NCI-H748 treated with DMSO at 0.1 percent for 48 hours (cell line): ENCODE results near the gene TMEM256.

ENCODE experiments used
- DNase-seq: peaks from one replicate; lab custom pipeline; 2025; lab: John Stamatoyannopoulos, UW

Gene TMEM256

DNA sequence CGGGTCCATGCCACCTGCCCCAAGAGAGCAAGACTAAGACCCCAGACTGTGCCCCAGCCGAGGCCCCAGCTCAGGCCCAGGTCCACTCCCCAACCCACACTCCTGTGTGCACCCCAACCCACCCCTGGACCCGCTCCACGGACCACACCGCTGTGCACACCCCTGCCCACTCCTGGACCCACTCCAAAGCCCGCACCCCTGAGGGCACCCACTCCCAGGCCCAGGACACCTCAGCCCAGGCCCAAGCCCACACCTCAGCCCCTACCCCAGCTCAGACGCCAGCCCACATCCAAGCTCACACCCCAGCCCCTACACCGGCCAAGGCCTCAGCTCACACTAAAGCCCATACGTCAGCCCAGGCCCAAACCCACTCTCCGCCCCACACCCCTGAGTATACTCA is 25.8 kb upstream of the TMEM256 start:
- DNase-seq: no peak

DNA sequence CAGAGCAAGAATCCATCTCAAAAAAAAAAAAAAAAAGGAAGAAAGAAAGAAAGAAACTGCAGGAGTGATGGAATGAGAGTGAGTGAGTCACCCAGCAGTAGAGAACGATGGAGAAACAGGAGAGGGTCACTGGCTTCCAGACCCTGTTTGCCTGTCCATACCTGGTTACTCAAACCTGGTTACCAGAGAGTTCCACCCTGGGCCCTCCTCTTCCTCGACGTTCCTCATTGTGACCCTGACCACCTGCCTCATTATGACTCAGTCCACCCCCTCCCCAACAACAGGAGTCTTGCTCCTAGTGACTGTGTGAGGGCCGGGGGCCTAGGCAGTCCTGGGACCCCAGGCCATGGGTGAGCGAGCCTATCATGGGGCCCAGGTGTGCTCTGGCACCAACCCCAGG is 24.7 kb upstream of the TMEM256 start, which contains the start of gene SPEM3:
TSS of gene SPEM3 (plus strand) at position 301 of the 400 bp plus-strand sequence. CDS start at position 347, 46 bp downstream.
- no peak for DNase-seq

DNA sequence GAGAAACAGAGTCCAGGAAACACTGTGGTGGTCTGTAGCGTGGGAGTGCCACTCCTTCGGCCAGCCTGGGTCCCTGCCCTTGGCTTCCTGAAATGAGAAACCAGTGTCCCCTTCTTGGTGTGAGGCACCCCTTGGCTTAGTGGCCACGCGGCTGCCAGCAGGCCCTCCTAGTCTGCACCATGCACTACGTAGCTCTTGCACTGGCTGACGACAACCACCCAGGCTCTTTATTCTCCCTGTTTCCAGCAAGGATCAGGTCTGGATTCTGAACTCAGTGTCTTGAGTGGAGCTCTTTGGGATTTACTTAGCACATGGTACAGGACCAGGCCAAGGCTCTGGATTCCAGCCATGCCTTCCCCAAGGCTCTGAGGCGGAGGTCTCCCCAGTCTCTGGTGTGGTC is 23.7 kb upstream of the TMEM256 start:
- DNase-seq: no peak

- no peak for DNase-seq
Observed at GRCh38 chr17:7426896-7427489, 23.1 kb upstream of the TMEM256 start.

DNA sequence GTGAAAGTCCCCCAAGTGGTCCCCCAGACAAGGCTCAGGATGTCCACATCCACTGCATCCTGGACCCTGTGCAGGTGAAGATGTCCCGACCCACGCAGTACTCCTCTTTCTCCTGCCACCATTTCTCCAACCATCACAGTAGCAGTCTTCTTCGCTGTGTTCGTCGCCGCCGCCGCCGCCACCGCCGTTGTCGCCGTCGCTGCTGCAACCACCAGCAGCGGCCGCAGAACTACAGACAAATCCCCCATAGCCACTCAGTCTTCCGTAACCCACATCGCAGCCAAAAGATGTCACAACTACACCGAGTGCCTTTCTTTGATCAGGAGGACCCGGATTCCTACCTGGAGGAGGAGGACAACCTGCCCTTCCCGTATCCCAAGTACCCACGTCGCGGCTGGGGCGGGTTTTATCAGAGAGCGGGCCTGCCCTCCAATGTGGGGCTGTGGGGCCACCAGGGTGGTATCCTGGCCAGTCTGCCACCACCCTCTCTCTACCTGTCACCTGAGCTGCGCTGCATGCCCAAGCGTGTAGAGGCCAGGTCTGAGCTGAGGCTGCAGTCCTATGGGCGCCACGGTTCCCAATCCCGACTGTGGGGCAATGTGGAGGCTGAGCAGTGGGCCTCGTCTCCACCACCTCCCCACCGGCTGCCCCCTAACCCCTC is 22.4 kb upstream of the TMEM256 start:
- no peak for DNase-seq

- DNase-seq: no peak
Observed at GRCh38 chr17:7425756-7426155, 21.9 kb upstream of the TMEM256 start.

- DNase-seq: no peak
Observed at GRCh38 chr17:7425316-7425715, 21.4 kb upstream of the TMEM256 start, which contains the start of gene SPEM2. TSS of gene SPEM2 (plus strand) at chr17:7425616. CDS start at chr17:7425689, 73 bp downstream.

GRCh38 chr17:7423679-7424078 is 19.8 kb upstream of the TMEM256 start:
- DNase-seq: no peak

DNA sequence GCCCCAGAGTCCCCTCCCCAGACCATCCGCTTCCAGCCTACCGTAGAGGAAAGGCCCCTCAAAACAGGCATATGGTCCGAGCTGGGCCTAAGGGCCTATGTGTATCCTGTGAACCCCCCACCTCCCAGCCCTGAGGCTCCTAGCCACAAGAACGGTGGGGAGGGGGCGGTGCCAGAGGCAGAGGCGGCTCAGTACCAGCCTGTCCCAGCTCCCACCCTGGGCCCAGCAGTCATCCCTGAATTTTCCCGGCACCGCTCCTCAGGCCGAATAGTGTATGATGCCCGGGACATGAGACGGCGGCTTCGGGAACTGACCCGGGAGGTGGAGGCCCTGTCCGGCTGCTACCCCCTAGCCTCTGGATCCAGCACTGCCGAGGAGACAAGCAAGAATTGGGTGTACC is 17.3 kb upstream of the TMEM256 start:
- no peak for DNase-seq

GRCh38 chr17:7419819-7420610 is 16.1 kb upstream of the TMEM256 start, which contains the start of gene SPEM1:
TSS of gene SPEM1 (plus strand) at chr17:7420324. CDS start at chr17:7420385, 61 bp downstream.
- DNase-seq: no peak

DNA sequence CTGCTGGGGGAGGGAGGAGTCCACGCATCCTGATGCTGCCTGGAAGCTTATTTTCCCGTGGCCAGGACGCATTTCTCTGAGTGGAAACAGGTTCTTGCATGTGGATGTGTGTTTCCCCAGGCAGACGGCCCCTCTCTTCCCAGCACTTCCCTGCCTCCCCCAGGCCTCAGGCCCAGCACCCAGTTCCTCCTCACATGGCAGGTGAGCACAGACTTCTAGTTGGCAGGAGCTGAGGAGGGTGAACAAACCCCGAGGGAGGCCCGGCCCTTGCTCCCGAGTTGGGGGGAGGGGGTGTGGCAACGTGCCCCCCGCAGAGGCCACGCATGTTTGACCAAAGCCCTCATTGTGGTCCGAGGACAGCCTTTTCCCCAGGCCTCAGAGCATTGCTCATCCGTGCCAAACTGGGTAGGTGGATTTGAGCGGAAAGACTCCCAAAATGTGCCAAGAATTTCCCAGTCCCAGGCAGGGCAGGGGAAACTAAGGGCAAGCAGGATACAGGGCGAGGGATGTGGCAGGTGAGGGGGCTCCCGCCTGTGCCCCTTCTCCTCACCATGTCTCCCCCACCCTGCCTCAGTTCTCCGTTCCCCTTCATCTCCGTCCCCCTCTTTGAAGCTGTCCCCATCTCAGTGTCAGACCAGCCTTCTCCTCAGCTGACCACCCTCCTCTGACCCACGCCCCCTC is 14.7 kb upstream of the TMEM256 start:
- no peak for DNase-seq

- DNase-seq: no peak
Observed at GRCh38 chr17:7417056-7417655, 13.3 kb upstream of the TMEM256 start.

GRCh38 chr17:7416323-7416722 is 12.4 kb upstream of the TMEM256 start:
- DNase-seq: no peak

DNA sequence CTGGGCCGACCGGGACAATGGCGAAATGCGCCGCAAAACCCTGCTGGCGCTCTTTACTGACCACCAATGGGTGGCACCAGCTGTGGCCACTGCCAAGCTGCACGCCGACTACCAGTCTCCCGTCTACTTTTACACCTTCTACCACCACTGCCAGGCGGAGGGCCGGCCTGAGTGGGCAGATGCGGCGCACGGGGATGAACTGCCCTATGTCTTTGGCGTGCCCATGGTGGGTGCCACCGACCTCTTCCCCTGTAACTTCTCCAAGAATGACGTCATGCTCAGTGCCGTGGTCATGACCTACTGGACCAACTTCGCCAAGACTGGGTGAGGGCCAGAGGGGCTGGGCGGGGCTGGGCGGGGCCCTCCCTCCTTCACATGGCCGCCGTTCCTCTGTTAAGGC is 11.9 kb upstream of the TMEM256 start:
- DNase-seq: no peak

DNA sequence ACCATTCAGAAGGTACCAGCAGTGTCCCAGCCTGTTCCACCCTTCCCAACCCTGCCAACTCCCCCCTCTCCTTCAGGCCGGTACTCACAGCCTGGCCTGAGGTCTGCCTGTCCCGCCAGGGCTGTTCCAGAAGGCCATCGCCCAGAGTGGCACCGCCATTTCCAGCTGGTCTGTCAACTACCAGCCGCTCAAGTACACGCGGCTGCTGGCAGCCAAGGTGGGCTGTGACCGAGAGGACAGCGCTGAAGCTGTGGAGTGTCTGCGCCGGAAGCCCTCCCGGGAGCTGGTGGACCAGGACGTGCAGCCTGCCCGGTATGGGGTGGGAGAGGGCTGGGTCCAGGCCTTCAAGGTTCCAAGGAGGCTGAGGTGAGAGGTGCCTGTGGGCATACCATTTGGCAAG is 10.9 kb upstream of the TMEM256 start:
- no peak for DNase-seq

GRCh38 chr17:7413346-7413985 is 9.6 kb upstream of the TMEM256 start:
- DNase-seq: no peak

- no peak for DNase-seq
Observed at GRCh38 chr17:7411427-7411750, 7.5 kb upstream of the TMEM256 start.

GRCh38 chr17:7410634-7411426 is 6.9 kb upstream of the TMEM256 start:
- no peak for DNase-seq

DNA sequence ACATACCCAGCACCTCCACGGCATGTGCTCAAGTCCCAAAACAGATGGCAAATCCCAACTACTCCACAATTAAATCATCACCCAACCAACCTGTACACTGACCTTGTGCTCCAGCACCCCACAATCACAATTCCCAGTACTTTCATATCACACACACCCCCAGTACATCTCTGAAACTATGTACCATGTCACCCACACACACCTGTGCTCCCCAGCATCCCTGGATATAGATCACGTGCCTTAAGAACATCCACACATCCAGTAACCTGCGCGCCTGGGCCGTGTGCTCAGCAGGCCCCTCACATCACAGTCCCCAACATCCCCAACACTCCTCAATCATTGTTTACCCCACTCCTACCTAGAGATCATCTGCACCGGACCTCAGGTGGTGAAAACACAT is 5.8 kb upstream of the TMEM256 start:
- DNase-seq: no peak

- DNase-seq: no peak
Observed at GRCh38 chr17:7408863-7409262, 5.0 kb upstream of the TMEM256 start.

DNA sequence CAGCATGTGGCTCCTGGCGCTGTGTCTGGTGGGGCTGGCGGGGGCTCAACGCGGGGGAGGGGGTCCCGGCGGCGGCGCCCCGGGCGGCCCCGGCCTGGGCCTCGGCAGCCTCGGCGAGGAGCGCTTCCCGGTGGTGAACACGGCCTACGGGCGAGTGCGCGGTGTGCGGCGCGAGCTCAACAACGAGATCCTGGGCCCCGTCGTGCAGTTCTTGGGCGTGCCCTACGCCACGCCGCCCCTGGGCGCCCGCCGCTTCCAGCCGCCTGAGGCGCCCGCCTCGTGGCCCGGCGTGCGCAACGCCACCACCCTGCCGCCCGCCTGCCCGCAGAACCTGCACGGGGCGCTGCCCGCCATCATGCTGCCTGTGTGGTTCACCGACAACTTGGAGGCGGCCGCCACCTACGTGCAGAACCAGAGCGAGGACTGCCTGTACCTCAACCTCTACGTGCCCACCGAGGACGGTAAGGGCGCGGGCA is 4.4 kb upstream of the TMEM256 start:
- no peak for DNase-seq
